Astrocyte (in vitro differentiated cells and primary cell): Measurements from ENCODE around the gene CLEC2D.

Source experiments
- CTCF ChIP-seq: IDR thresholded peaks from 2 replicates; pipeline ENCODE4 v1.5.1; 2011; ENCODE audit warnings: low read depth, mild to moderate bottlenecking, inconsistent platforms, low read length, moderate library complexity; ENCODE audit not compliant: insufficient read depth
- EZH2 ChIP-seq: IDR thresholded peaks from 2 replicates; pipeline ENCODE4 v1.6.1; 2012; ENCODE audit warnings: mild to moderate bottlenecking, low read length, inconsistent platforms; ENCODE audit not compliant: insufficient read depth

GRCh38 chr12:9711664-9712063, 42.2 kb downstream of the CLEC2D start:
- no peak for TF ChIP-seq CTCF
- TF ChIP-seq EZH2, result no peak
